ENCODE measurements around the gene ADRM1.

ADRM1 gene

DNA sequence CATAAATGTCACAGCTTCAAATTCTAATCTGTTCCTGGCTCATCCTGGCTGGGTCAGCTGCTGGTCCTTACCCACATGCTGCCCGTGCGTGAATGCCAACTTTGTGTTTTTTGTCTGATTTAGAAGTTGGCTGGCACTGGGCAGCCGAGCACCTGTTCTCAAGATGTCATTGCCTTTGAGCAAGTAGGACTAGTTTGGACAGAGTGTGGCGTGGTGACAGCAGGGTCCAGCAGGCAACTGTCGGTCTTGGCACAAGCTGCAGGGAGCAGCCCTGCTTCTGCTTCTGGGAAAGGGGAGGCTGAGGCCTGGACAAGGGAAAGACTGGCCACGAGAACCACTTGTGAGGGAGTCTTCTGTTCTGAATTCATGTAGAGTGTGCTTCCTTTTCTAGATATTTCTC lies 26.4 kb upstream of the ADRM1 start:
- Histone ChIP-seq H3K36me3 (ENCODE audit: control insufficient read depth, low read length) (peaks cover 36% of the 10 kb centered on the region), H3K27me3 (ENCODE audit: control insufficient read depth, low read length) (no peaks in the 10 kb centered on the region), H3F3A (ENCODE audit: control insufficient read depth, insufficient read depth) (peaks cover 3% of the 10 kb centered on the region; the same call in 1 of the 2 replicates), H3K9me3 (ENCODE audit: control insufficient read depth, insufficient read depth, low read length) (no peaks in the 10 kb centered on the region), H3K27ac (ENCODE audit: low read depth, low read length) (no peak overlapping the region), H3K4me3 (ENCODE audit: low read length) (no peak overlapping the region), H3K4me2 (ENCODE audit: low read length) (no peak overlapping the region), H4K20me1 (ENCODE audit: control insufficient read depth, insufficient read depth, low read depth, low read length) (no peaks in the 10 kb centered on the region), H3K4me1 (ENCODE audit: control insufficient read depth, low read length) (peaks cover 27% of the 10 kb centered on the region), H3K9me2 (replicated peaks; ENCODE audit: control insufficient read depth, low read length) (no peaks in the 10 kb centered on the region), H3K79me2 (ENCODE audit: control insufficient read depth, low read length) (no peaks in the 10 kb centered on the region)
- TF ChIP-seq, protein P1, sequence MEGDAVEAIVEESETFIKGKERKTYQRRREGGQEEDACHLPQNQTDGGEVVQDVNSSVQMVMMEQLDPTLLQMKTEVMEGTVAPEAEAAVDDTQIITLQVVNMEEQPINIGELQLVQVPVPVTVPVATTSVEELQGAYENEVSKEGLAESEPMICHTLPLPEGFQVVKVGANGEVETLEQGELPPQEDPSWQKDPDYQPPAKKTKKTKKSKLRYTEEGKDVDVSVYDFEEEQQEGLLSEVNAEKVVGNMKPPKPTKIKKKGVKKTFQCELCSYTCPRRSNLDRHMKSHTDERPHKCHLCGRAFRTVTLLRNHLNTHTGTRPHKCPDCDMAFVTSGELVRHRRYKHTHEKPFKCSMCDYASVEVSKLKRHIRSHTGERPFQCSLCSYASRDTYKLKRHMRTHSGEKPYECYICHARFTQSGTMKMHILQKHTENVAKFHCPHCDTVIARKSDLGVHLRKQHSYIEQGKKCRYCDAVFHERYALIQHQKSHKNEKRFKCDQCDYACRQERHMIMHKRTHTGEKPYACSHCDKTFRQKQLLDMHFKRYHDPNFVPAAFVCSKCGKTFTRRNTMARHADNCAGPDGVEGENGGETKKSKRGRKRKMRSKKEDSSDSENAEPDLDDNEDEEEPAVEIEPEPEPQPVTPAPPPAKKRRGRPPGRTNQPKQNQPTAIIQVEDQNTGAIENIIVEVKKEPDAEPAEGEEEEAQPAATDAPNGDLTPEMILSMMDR (IDR thresholded peaks at IDR 0.05; ENCODE audit: low read depth, low read length, poor library complexity, severe bottlenecking): no peak
- TF ChIP-seq EZH2phosphoT487 (IDR thresholded peaks at IDR 0.05; ENCODE audit: borderline replicate concordance, low read length): no peak

DNA sequence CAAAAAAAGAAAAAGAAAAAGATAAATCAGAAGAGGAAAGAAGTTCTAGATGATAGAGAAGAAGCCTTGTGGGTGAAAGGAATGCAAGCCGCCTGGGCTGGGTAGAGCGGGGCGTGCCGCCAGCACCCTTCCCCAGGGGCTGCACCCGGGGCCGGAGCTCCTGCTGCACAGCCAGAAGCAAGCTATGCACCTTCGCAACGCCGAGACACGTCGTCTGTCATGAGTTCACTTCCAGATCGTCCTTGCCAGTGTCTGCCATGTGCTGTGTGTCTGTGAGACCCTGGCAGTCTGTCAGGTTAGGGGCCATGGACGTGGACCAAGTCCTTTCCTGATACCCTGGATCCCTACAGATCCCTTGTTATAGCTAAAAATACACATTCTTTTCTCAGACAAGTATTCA lies 25.5 kb upstream of the ADRM1 start:
- Histone ChIP-seq H3K79me2 (ENCODE audit: control insufficient read depth, low read length) (no peaks in the 10 kb centered on the region), H3K4me1 (ENCODE audit: control insufficient read depth, low read length) (peaks cover 27% of the 10 kb centered on the region), H3K9me2 (replicated peaks; ENCODE audit: control insufficient read depth, low read length) (no peaks in the 10 kb centered on the region), H3K36me3 (ENCODE audit: control insufficient read depth, low read length) (peaks cover 34% of the 10 kb centered on the region), H3K4me2 (ENCODE audit: low read length) (no peak overlapping the region), H3K9me3 (ENCODE audit: control insufficient read depth, insufficient read depth, low read length) (no peaks in the 10 kb centered on the region), H3K27me3 (ENCODE audit: control insufficient read depth, low read length) (no peaks in the 10 kb centered on the region), H3K27ac (ENCODE audit: low read depth, low read length) (no peak overlapping the region), H3F3A (ENCODE audit: control insufficient read depth, insufficient read depth) (peaks cover 3% of the 10 kb centered on the region; the same call in 1 of the 2 replicates), H4K20me1 (ENCODE audit: control insufficient read depth, insufficient read depth, low read depth, low read length) (no peaks in the 10 kb centered on the region), H3K4me3 (ENCODE audit: low read length) (no peak overlapping the region)
- TF ChIP-seq, protein P1 (IDR thresholded peaks at IDR 0.05; ENCODE audit: low read depth, low read length, poor library complexity, severe bottlenecking): no peak
- TF ChIP-seq EZH2phosphoT487 (IDR thresholded peaks at IDR 0.05; ENCODE audit: borderline replicate concordance, low read length): no peak

DNA sequence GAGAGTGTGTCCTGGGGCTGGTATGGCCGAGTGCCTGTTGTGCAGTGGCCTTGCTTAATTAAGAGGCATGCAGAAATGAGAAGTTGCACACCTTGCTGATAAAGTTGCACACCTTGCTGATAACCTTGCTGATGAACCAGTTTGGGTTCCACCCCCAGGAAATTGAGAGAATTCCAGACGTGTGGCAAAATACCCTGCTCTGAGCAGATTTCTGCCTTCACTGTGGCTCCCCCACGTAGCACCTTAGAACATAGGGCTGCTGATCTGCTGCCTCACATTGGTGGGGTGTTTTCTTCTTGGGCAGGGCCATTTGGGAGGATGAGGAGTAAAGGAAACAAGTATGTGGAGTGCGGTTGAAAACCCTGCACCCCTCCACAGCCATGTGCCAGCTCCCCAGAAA lies 22.5 kb upstream of the ADRM1 start:
- Histone ChIP-seq H3K4me3 (ENCODE audit: low read length) (no peak overlapping the region), H3F3A (ENCODE audit: control insufficient read depth, insufficient read depth) (no peaks in the 10 kb centered on the region), H3K36me3 (ENCODE audit: control insufficient read depth, low read length) (peaks cover 23% of the 10 kb centered on the region), H3K27ac (ENCODE audit: low read depth, low read length) (no peak overlapping the region), H3K9me2 (replicated peaks; ENCODE audit: control insufficient read depth, low read length) (no peaks in the 10 kb centered on the region), H4K20me1 (ENCODE audit: control insufficient read depth, insufficient read depth, low read depth, low read length) (no peaks in the 10 kb centered on the region), H3K9me3 (ENCODE audit: control insufficient read depth, insufficient read depth, low read length) (no peaks in the 10 kb centered on the region), H3K4me1 (ENCODE audit: control insufficient read depth, low read length) (peaks cover 5% of the 10 kb centered on the region), H3K79me2 (ENCODE audit: control insufficient read depth, low read length) (no peaks in the 10 kb centered on the region), H3K27me3 (ENCODE audit: control insufficient read depth, low read length) (no peaks in the 10 kb centered on the region), H3K4me2 (ENCODE audit: low read length) (no peak overlapping the region)
- TF ChIP-seq, protein P1 (IDR thresholded peaks at IDR 0.05; ENCODE audit: low read depth, low read length, poor library complexity, severe bottlenecking): no peak
- TF ChIP-seq EZH2phosphoT487 (IDR thresholded peaks at IDR 0.05; ENCODE audit: borderline replicate concordance, low read length): no peak

Data from DOHH2 (cell line).